CD4-positive, alpha-beta T cell treated with Interleukin-4 for 1 hour (primary cell): ENCODE results near the gene ADCY2.
A peak's percentile ranks its signal among the peaks of the same experiment; 100 is the strongest.

ENCODE experiments used
- DNase-seq, 2 donors: peaks; one replicate each; pipeline ENCODE4 v3.0.0-alpha.2; 2020 to 2022

Gene ADCY2

DNA sequence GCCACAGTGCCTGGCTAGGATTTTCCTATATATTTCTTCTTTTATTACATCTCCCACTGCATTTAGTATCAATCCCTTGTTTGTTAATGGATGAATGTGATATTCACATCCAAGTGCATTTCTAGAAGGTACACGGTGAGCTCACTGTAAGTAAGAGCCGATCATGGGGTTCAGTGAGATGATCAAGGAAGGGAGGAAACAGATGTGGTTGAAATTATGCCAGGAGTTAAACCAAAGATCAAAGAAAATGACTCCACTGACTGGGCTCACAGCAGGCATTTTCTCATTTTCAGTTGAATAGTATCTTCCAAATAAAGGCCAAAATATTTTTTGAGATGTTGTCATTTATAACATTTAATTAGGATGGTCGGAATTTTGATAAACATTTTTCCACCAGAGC is 357.2 kb downstream of the ADCY2 start:
- DNase-seq: no peak

DNA sequence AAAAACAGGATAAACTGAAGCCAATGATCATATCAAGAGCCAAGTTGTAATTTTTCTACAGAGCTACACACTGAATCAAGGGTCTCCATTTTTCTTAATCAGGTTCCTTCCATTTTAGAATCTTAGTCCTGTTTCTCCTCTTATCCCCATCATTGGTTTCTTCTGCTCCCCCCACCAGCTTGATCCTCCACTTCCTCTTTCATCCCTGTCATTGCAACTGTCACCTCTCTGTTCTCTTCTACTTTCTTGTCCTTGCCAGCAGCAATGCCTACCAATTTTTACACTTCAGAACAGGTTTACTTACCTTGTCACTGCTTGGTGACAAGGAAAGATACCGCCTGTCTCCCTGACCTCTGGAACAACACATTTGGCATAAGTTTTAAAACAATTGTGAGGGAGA is 357.7 kb downstream of the ADCY2 start:
- DNase-seq: no peak

DNA sequence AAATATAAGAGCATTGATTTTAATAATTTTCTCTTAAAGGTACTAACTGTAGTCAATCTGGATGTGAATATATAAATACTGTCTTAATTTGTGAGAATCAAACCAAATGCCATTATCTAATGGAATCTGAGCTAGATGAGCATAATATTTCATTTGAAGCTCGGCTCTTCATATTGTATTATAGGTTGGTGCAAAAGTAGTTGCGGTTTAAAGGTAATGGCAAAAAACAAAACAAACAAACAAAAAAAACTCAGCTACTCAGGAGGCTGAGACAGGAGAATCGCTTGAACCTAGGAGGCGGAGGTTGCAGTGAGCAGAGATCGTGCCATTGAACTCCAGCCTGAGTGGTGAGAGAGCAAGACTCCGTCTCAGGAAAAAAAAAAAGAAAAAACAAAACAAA is 358.6 kb downstream of the ADCY2 start:
- DNase-seq: no peak

DNA sequence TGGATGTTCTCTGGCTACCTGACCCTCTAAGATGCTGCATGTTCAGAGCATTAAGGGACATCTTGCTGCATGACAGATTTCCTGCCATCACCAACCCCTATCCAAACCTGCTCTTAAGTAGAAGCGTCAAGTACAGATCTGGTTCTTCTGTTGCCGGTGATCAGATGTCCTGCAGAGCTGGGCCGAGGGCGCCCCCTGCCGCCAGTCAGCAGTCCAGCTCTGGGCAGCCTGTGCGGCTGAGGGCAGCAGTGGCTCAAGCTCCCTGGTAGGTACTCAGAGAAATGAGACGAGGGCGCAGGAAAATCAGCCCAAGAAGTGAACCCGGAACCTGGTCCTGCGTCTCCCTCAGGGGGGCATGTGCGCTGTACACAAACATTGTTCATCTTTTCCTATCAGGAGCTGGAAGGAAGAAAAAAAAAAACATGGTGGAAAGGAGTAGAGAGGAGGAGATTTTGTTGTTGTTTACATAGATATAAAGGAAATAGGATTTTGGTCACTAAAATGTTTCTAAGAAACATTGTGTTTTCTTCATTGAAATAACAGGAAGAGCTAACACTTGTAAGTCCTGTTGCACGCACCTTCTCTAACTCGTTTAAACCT is 359.2 kb downstream of the ADCY2 start:
- peak in 1 of 2 donors; percentile 17 for DNase-seq

DNA sequence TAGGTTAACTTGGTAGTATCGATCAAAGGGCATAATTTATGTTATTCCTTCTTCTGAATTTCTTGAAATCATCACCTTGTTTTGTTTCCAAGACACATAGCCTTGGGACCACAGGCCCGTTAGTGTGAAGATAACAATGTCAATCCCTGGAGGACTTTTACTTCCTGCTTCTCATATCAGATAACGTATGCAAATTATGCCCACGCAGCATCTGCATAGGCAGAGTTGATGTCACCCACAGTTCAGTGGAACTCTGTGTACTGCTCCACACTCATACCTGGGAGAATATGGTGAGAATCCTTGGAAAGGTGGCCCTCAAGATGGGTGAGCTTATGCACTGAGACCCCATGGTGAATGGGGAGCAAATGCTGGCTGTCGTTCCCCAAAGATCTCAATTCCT is 360.0 kb downstream of the ADCY2 start:
- no peak for DNase-seq

DNA sequence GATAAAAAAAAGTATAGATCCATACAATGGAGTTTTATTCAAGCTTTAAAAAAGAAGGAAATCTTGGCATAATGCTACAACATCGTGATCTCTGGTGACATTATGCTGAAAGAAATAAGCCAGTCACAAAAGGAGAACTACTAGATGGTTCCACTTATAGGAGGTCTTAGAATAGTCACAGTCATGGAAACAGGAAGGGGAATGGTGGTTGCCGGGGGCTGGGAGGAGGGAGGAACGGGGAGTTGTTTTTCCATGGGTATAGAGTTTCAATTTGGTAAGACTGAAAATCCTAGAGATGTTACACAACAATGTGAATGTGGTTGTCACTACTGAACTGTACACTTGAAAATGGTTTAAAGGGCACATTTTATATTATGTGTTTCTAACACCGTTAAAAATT is 360.5 kb downstream of the ADCY2 start:
- no peak for DNase-seq

DNA sequence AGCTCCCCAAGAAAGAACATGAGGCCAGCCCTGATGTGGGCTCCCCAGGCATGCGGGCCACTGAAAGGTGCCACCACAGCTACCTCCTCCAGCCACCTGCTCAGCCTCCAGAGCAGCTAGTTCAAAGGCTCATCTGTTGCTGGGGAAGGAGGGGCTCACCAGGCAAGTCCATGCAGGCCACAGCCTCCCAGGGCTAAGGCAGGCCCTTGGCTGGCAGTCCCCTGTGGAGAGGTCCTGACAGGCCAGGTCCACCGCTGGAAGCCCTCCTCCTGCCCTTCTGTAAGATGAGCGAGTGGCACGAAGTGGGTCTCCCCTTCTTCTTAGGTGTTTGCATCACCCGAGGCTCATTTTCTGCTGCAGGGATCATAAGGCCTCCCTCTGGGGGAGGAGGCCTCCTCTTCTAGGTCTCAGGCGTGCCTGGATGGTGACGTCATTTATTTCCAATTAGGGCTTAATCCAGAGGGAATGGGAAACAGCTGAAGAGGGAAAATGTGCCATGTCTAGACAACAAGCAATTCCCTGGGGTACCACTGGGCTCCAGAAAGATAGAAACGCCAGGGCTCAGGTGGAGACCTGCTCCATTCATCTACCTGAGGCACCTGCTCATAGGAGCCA is 363.4 kb downstream of the ADCY2 start:
- DNase-seq: no peak

DNA sequence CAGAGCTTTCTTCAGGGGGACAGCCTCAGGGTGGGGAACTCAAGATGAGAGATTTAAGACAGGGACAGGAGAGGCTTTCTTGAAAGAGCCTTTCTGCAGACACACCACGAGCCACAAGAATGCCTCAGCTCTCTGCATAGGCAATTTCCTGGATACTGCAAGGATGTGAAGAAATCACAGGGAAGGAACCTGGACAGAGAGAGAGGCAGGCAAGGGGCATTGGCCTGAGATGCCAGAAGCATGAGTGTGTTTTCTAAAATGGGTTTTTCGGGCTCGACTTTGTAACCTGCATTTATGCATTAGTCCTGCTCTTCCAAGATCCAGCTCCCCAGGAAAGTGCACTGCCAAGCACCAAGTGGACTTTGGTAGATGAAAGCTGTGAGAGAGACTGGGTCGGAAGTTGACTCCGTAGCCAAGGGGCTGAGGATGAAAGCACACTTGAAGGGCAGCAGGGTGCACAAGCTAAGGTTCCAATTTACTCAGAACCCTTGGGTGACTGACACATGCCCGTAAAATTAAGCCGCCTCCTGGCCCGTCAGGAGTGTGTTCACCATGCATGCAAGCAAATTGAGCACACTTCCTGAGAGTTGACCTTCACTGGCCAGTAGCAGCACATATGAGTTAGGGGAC is 364.1 kb downstream of the ADCY2 start:
- no peak for DNase-seq

DNA sequence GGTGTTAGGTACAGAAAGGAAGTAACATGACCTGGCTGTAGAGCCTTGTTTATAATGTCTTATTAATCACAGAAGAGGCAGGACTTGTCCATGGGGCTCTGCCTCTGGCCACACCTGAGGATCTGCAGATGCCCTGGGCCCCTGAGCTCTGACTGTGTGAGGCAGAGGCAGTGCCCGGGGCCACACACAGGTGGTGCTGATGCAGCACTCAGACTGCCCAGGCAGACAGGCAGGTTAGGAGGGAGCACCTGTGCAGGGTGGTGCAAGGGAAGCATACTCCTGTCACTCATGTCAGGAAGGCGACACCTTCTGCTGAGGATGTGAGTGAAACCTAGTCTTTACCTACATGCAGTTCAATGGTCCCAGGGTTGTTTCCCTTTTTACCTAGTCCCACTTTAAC is 366.3 kb downstream of the ADCY2 start:
- DNase-seq: no peak

DNA sequence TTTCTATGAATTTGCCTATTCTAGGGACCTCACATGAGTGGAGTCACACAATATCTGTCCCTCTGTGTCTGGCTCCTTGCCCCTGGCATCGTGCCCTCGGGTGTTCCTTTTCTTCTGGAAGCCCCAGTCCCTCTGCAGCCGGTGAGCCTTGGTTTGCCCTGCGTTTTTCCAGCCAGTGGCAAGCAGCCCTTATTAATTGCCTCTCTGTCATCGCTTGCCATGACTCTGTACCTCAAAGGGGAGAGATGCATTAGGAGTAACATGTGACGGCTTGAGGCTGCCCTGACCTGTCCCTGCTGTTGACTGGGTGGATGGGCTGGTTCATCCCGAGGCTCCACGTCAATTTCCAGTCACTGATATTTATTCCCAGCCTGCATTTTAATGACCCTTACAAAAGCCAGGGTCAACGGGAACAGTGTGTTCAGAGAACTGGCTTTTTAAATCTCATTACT is 367.7 kb downstream of the ADCY2 start:
- no peak for DNase-seq

DNA sequence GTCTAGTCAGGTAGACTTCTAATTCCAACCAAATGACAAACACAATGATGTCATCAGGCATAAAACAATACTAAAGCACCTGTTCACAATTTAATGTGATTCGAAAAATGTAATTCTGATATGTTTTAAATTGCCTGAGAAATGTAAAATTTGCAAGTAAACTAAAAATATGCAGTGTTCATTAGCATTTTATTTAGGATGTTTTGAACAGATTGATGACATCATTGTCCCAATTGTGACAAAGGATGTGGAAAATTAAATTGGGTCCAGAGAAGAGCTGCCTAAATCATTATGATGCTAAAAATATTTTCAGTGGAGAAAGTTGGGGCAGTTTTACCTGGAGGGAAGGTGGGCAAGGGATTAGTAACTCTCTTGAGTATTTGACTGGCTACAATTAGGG is 368.5 kb downstream of the ADCY2 start:
- no peak for DNase-seq

DNA sequence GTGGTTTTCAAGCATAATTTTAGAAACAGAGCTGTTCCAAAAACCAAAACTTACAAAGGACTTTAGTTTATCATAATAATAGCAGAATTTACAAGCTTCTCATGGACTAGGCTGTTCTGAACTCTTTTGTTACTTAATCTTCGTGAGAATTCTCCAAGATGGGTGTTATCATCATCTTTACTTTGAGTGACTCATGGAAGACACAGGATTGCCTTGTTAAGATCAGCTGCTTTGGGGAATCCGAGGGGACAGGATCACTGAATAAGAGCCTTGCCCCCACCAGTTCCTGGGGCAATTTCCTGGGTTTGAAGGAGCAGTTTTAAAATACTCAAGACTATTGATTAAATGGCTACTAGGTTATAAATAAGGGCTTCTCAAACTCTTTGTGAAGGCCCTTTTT is 374.5 kb downstream of the ADCY2 start:
- DNase-seq: no peak

DNA sequence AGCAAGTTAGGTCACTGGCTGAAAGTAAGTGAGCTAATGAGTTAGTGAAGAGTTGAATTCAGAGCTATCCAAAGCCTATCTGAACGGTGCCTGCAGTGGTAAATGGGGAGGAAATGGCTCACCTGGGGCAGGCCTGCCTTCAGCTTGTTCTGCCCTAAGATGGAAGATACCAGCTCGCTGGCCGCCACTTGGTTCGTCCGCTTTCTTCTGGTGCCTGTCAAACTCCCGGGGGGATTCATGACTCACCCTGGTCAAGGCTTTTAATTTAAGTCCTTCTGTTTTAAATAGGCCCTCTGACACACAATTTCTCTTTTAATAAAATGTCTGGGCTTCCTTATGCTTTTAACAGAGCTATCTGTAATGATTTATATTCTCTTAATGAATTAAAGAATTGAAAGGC is 376.2 kb downstream of the ADCY2 start:
- no peak for DNase-seq

DNA sequence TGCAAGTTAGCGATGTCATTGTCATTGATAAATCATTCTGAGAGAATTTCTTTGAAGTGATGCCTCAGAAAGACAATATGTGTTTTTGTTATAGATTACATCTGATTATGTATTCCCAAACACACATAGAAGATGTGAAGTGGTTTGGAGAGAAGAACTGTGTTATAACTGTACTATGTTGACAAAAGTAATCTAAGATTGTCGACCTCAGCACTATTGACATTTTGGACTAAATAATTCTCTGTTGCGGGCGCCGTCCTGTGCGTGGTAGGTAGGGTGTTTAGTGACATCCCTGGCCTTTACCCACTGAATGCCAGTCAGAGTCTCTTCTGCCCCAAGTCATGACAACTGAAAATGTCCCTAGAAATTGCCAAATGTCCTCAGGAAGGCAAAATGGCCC is 377.2 kb downstream of the ADCY2 start:
- DNase-seq: no peak

DNA sequence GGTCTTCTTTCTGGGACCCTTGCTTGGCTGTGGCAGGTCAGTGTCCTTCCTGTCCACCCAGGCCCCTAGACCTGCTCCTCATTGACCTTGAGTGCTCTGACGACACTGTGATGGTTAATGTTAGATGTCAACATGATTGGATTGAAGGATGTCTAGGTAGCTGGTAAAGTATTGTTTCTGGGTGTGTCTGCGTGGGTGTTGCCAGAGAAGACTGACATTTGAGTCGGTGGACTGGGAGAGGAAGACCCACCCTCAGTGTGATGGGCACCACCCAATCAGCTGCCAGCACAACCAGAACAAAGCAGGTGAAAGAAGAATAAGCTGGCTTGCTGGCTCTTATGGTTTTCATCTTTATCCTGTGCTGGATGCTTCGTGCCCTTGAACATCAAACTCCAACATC is 380.5 kb downstream of the ADCY2 start:
- no peak for DNase-seq

DNA sequence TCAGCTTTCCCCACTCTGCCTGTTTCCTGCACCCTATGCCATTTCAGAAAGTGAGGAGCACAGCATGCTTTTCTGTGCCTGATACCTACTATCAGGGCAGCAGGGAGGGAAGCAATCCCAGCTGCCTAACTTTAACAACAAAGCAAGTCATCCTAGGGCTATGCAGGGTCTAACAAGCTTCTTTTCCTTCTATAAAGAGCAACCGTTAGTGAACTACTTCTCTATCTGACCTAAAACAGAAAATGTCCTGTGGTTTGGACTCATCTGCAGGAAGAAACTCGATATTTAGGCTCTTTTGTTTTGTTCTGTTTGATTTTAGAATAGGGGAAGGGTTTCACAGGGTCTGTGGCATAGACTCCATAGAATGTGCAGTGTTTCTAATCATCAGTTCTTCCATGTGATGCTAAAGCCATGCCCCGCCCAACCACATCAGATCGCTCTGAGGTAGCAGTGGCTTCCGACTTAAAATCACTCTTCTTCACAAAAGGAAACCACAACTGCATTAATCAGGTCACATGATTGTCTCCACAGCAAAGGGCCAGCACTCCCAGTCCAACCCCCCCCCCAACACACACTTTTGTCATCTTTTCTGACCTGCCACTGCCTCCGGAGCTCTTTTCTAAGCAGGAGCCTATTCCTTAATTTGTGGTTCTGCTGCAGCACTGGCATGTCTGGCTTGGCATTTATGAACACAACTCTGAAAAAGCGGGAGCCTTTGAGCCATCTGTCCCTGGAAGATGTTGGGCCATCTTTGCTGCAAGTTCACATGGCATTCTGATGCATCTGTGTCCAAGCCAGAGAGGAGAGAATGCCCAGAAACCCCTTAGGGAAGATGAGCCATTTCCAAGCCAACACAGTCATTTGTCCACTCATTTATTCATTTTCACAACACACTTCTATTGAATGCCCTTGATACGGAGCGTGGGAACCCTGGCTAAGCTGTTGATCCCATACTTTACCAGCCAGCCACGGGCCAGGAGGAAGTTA is 383.4 kb downstream of the ADCY2 start:
- DNase-seq: peak in 1 of 2 donors; percentile 19

DNA sequence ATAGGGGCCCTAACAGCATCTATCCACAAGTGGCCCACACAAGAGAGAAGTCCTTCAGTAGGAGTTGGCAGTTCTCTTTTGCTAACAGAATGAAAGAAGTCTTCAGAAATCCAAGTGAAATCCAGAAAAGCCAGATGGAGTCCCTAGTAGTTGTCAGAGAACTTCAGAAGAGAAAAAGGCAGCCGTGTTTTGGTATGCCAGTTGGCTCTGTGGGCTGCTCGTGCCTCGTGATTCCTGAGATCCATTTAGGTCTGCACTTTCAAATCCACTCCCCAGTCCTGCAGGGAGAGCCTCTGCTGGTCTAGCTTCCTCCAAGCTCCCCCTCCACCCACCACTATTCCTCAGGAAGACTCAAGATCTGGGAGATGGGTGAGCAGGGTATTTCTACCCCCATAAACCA is 386.0 kb downstream of the ADCY2 start:
- DNase-seq: no peak

DNA sequence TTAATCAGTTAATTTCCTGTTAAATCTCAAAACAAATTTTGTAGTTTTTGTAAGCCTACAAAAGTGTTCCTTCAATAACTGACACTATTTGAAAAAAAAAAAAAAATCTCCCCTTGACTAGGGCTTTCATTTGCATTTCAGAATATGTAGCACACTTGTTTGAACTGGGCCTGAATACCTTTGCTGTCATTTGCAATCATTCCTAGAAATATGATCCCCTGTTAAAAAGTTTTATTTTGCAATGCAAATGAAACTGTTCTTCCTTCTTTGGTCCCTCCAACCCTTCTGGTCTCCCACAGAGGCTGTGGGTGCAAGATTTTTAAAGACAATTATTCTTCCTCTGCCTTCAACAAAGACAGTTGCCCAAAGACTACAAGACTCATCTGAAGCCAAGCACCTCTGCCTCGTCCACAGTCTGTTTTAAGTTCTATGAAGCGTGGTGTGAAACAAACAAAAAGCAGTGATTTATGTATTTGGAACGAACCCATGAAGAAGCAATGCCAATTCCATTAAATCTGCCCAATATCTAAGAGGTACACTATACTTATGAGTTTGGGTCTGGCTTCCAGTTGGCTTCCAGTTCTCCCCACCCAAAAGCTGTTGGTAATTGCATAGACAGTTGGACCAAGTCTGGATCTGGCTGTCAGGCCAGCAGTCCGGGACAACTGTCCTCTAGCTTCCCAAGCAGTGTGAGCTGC is 388.9 kb downstream of the ADCY2 start:
- no peak for DNase-seq

DNA sequence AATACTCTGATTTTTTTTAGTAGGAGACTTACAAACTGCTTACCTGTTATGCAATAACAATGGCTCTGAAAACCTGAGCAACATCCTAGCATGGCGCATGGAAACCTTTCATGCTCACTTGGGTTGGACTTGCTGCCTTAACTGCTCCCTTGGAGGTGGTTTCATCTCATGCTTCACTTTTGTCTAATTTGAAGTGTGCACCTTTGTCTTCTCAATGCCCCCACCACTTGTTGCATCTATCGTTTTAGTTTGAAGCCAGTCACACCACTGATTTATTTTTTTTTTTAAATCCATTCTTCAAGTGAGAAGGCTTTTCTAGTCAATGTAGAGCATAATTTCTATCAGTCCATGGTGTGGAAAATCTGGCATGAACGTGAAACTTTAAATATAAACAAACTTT is 391.8 kb downstream of the ADCY2 start:
- DNase-seq: no peak

DNA sequence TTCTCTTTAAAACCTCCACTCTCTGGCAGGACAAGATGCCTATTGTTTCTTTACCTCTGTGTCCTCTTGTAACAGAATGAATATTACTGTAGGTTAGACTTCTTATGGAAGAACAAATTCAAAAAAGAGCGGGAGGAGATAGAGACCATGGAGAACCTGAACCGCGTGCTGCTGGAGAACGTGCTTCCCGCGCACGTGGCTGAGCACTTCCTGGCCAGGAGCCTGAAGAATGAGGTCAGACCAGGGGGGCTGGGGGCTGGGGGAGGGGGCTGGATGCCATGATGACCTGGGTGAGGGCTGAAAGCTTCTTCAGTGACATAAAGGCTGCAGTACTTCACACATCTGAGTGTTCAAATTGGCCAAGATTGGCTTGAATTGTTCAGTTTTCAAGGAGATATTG is 393.6 kb downstream of the ADCY2 start:
- DNase-seq: no peak

DNA sequence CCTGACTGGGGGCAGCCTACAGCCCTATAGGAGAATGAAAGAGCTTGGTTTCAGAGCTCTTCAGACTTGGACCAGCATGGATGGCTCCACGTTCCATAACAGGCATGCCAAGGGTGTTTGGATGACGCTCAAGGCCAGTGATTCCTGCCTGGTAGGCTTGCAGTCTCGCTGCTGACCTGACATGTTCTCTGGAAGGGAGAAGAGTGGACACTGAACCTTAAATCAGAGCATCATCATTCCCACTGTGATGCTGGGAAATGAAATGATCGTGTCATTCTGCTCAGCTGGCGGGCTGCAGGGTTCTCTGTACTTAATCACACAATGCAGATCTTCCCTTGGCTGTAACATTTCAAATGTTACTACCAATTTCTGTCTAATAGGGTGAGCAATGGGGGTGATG is 398.0 kb downstream of the ADCY2 start:
- no peak for DNase-seq

DNA sequence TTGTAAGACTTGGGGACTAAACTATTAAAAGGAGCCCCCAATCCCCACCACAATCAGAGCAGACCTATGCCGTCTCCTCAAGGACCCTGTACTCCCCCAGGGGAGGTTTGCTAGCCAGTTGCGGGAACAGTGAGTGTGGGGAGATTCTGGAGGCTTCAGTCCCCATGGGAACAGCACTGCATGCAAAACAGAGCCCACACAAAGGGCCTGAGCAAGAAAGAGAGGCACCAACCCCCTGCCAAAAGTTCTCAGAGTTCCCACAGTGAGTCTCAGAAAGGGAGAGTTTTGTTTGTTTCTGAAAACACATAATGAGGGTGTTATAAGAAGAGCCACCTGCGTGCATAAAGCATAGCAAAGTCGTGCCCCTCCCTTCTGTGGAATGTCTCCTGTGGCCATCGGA is 398.4 kb downstream of the ADCY2 start:
- no peak for DNase-seq

DNA sequence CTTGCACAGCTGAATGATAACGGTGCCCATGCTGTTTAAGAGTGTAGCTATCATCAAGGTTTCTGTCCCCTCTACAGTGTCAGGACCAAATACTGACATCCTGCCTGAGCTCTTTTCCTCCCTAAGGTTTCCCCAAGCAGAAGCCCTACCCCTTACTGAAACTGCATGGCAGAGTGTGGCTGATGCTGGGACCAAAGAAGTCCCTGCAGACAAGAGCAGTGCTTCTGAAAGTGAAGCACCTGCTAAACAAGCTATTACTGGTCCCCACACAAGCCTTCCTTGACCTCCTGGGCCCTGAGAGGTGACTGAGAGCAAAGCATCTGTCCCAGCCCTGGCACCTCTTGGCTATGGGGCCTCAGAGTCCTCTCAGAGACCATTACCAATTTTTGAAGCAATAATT is 398.9 kb downstream of the ADCY2 start:
- DNase-seq: no peak
